Measurements from ENCODE around the gene PDE11A. TPM values are rescaled to one million over a fixed set of nuclear protein-coding genes. Genes with fewer than 3 reads are reported as not detected.

Gene PDE11A
- total RNA-seq, 1 experiment from 2014 or later = 0.13 TPM

GRCh38 chr2:177759443-177759842 lies 313.1 kb downstream of the PDE11A start:
- peaks cover 2% of the 10 kb centered on the region for H3K23me2 ChIP-seq (ENCODE audit: insufficient read length, low read depth, low read length, poor library complexity, severe bottlenecking)
- H3K27ac ChIP-seq (ENCODE audit: insufficient read length, low read depth, low read length) = no peak overlapping the region
- no peaks in the 10 kb centered on the region for H3K27me3 ChIP-seq (ENCODE audit: insufficient read depth, low read length)
- Mint-ChIP-seq H3K4me1 (peaks cover 22% of the 10 kb centered on the region in 2 experiments), H3K27ac (no peak overlapping the region), H3K9me3 (no peaks in the 10 kb centered on the region), H3K27me3 (ENCODE audit: low read depth) (peaks cover 54% of the 10 kb centered on the region), H3K4me3 (no peak overlapping the region), H3K36me3 (ENCODE audit: insufficient read depth in 1 of 3, low read depth in 3 of 3) (no peaks in the 10 kb centered on the region)
- H2AFZ ChIP-seq (ENCODE audit: low read length) = no peak overlapping the region
- H4K20me1 ChIP-seq (ENCODE audit: control insufficient read depth, insufficient read depth, insufficient read length) = no peaks in the 10 kb centered on the region
- no peak overlapping the region for H2BK15ac ChIP-seq (ENCODE audit: low read depth, low read length)
- no peak overlapping the region for H3K9ac ChIP-seq (ENCODE audit: extremely low read depth, insufficient read length, low read length)
- H3K23ac ChIP-seq (ENCODE audit: insufficient read length, low read depth, low read length) = no peak overlapping the region
- TF ChIP-seq CTCF (conservative IDR thresholded peaks at IDR 0.05) = no peak
- no peak overlapping the region for H2BK5ac ChIP-seq (ENCODE audit: insufficient read length, low read length)
- H3K18ac ChIP-seq (ENCODE audit: insufficient read length, low read depth, low read length) = no peak overlapping the region
- no peak for DNase-seq
- no peak overlapping the region for H2BK20ac ChIP-seq (ENCODE audit: low read depth, low read length, poor library complexity, severe bottlenecking)
- H3K9me3 ChIP-seq (ENCODE audit: control insufficient read depth, low read depth, low read length) = no peaks in the 10 kb centered on the region
- H3K79me1 ChIP-seq (ENCODE audit: insufficient read depth, low read depth, low read length, poor library complexity, severe bottlenecking) = no peaks in the 10 kb centered on the region
- no CpG with 5 or more reads among the region's 3 CpGs for WGBS (ENCODE audit: extremely low coverage, insufficient read length, low lambda C conversion rate)
- H4K8ac ChIP-seq (replicated peaks; ENCODE audit: insufficient read length, low read depth, low read length) = no peak overlapping the region
- H3K56ac ChIP-seq (ENCODE audit: insufficient read length, low read depth, low read length) = no peak overlapping the region
- H4K91ac ChIP-seq (ENCODE audit: insufficient read length, low read depth, low read length) = no peak overlapping the region
- H4K5ac ChIP-seq (ENCODE audit: insufficient read length, low read depth, low read length) = no peak overlapping the region
- no peak overlapping the region for H3K4me2 ChIP-seq (ENCODE audit: insufficient read depth, insufficient read length, low read length)
- no peak overlapping the region for H2BK120ac ChIP-seq (ENCODE audit: low read depth, low read length, poor library complexity, severe bottlenecking)
- H3K14ac ChIP-seq (ENCODE audit: insufficient read depth, low read length) = no peak overlapping the region
- H3K4me1 ChIP-seq (ENCODE audit: insufficient read depth, low read length) = no peaks in the 10 kb centered on the region
- no peaks in the 10 kb centered on the region for H3K79me2 ChIP-seq (ENCODE audit: insufficient read depth, low read length)
- H3K4ac ChIP-seq (ENCODE audit: low read depth, low read length) = no peak overlapping the region
- H2AK5ac ChIP-seq (ENCODE audit: insufficient read length, low read length) = no peak overlapping the region
- no peak overlapping the region for H3T11ph ChIP-seq (ENCODE audit: low read length)
- no peak overlapping the region for H2BK12ac ChIP-seq (ENCODE audit: insufficient read length, low read depth, low read length)
